K562 (cell line): Measurements from ENCODE around the gene ZDHHC8. TPM values are rescaled to one million over a fixed set of nuclear protein-coding genes. Genes with fewer than 3 reads are reported as not detected.

Source experiments
- ELF1 ChIP-seq: fragments of 200-800 bp; sonication (Bioruptor generic); IDR thresholded peaks from 2 replicates; pipeline ENCODE4 v1.6.1; 2016; ENCODE audit warnings: missing genetic modification characterization, missing compliant biosample characterization
- FIP1L1 ChIP-seq: fragments of 200-400 bp; formaldehyde crosslinking; IDR thresholded peaks from 2 replicates; pipeline ENCODE4 v1.6.1; 2018; ENCODE audit warnings: mild to moderate bottlenecking, low read depth, low read length; ENCODE audit not compliant: poor library complexity, severe bottlenecking
- FOXM1 ChIP-seq, 2 experiments: fragments of 450-650 bp in 1 of 2; sonication (generic) in 1 of 2; formaldehyde crosslinking in 1 of 2; IDR thresholded peaks; 2 replicates each; pipeline versions ENCODE4 v1.6.1 to v1.9.0; 2017 to 2022; ENCODE audit warnings: low read depth in 2 of 2, mild to moderate bottlenecking in 2 of 2, missing genetic modification reagents in 1 of 2, moderate library complexity in 1 of 2
- HDAC3 ChIP-seq: fragments of 450-650 bp; IDR thresholded peaks from 2 replicates; pipeline ENCODE4 v1.6.1; 2018; ENCODE audit warnings: borderline replicate concordance, mild to moderate bottlenecking, moderate library complexity; ENCODE audit not compliant: partially characterized antibody
- HMBOX1 ChIP-seq: sonication (generic); IDR thresholded peaks from 2 replicates; pipeline ENCODE4 v1.6.1; 2016
- HMGN3 ChIP-seq: IDR thresholded peaks from 2 replicates; pipeline ENCODE4 v1.6.1; 2011; ENCODE audit warnings: borderline replicate concordance, low read depth, mild to moderate bottlenecking, mixed read lengths, low read length; ENCODE audit not compliant: insufficient read length; ENCODE audit errors: extremely low read depth
- HNRNPH1 ChIP-seq: fragments of 200-400 bp; formaldehyde crosslinking; optimal IDR thresholded peaks from 2 replicates; pipeline ENCODE3; 2017; ENCODE audit warnings: low read depth, mild to moderate bottlenecking, low read length, moderate library complexity
- PHB ChIP-seq: fragments of 250-450 bp; sonication (Bioruptor Pico); IDR thresholded peaks from 2 replicates; pipeline ENCODE4 v1.5.0; 2021
- SIN3B ChIP-seq: fragments of 450-650 bp; IDR thresholded peaks from 2 replicates; pipeline ENCODE4 v1.6.1; 2017; ENCODE audit warnings: low read depth, mild to moderate bottlenecking, moderate library complexity
- TFAP4 ChIP-seq: sonication (generic); formaldehyde crosslinking; IDR thresholded peaks from 2 replicates; pipeline ENCODE4 v1.8.0; 2022; ENCODE audit warnings: missing genetic modification reagents, mild to moderate bottlenecking, moderate library complexity, borderline replicate concordance
- TRIM25 ChIP-seq: fragments of 450-650 bp; IDR thresholded peaks from 2 replicates; pipeline ENCODE4 v1.7.0; 2016; ENCODE audit warnings: borderline replicate concordance
- ZNF398 ChIP-seq: fragments of 250-450 bp; sonication (Bioruptor Pico); IDR thresholded peaks from 2 replicates; pipeline ENCODE4 v1.8.0; 2021; ENCODE audit warnings: moderate library complexity, mild to moderate bottlenecking, inconsistent platforms
- polyA plus RNA-seq, 8 experiments: library from polyadenylated mRNA; depleted of rRNA in 4 of 8; stranded (reverse) in 5 of 8; unstranded in 3 of 8; fragments of >200 nt; fragmentation: Nextera tagmentation in 2 of 8; fragmentation: Illumina TruSeq in 1 of 8; extraction: Ambion mirVana in 2 of 8; extraction: Trizol in 1 of 8; gene quantifications; 2 replicates each; pipeline versions ENCODE4 v1.2.1 to v1.2.3, GENCODE V29; 2011 to 2014; ENCODE audit warnings: inconsistent platforms in 1 of 8, missing spikeins in 1 of 8
- total RNA-seq, 7 experiments: library from RNA; depleted of rRNA in 6 of 7; stranded (reverse); fragments of >200 nt in 6 of 7; fragmentation: Illumina TruSeq in 2 of 7; extraction: Trizol in 2 of 7; gene quantifications; 2 replicates each; pipeline versions ENCODE4 v1.2.1 to v1.2.3, GENCODE V29; 2011 to 2021; ENCODE audit warnings: low replicate concordance in 1 of 7
- TF ChIP-seq, protein P1 (sequence below): fragments of 200-400 bp; formaldehyde crosslinking; IDR thresholded peaks from 2 replicates; pipeline ENCODE4 v1.6.1; 2017; ENCODE audit warnings: mild to moderate bottlenecking, low read depth, low read length, moderate library complexity

Gene ZDHHC8
- total and polyA plus RNA-seq, 9 of the 15 experiments (the other 6 are each of a cell fraction or from before 2014, with no cell fraction given), result 0.04 to 109 (median 16.4) TPM

DNA sequence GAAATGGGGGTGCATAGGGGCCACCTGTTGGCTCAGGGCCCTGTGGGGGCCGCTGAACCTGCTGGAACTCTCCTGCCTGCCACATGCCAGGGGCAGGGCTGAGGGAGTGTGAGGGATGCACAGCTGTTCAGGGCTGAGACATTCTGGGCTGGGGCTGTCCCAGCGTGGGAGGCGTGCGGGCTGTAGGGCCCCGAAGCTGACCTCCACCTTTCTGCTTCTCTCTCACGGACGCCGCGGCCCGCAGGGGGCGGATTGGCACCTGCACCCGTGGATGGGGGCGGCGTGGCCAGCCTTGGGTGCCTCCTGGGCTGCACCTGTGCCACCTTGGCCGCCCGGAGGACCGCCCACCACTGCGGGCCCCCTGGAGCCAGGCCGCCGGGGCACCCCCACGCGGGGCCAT lies 15.2 kb downstream of the ZDHHC8 start (continued):
- TF ChIP-seq FOXM1 (IDR thresholded peaks at IDR 0.05; ENCODE audit: low read depth) (no peak), FOXM1 (CRISPR knock-in tag; IDR thresholded peaks at IDR 0.05; ENCODE audit: low read depth) (peak; percentile 4; the same call in 1 of the 2 replicates), TRIM25 (no peak), ELF1 (tag) (no peak), SIN3B (no peak), PHB (CRISPR knock-in tag) (no peak), HMGN3 (peak; percentile 60), FIP1L1 (peak; percentile 37), HDAC3 (no peak), TFAP4 (peak; percentile 79), ZNF398 (CRISPR knock-in tag) (no peak), HMBOX1 (no peak), HNRNPH1 (no peak)
- TF ChIP-seq, protein P1, sequence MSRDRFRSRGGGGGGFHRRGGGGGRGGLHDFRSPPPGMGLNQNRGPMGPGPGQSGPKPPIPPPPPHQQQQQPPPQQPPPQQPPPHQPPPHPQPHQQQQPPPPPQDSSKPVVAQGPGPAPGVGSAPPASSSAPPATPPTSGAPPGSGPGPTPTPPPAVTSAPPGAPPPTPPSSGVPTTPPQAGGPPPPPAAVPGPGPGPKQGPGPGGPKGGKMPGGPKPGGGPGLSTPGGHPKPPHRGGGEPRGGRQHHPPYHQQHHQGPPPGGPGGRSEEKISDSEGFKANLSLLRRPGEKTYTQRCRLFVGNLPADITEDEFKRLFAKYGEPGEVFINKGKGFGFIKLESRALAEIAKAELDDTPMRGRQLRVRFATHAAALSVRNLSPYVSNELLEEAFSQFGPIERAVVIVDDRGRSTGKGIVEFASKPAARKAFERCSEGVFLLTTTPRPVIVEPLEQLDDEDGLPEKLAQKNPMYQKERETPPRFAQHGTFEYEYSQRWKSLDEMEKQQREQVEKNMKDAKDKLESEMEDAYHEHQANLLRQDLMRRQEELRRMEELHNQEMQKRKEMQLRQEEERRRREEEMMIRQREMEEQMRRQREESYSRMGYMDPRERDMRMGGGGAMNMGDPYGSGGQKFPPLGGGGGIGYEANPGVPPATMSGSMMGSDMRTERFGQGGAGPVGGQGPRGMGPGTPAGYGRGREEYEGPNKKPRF, result no peak
